Keratinocyte (primary cell): Measurements from ENCODE around the gene C1QTNF9B.

Source experiments
- CTCF ChIP-seq, 3 experiments: IDR thresholded peaks in 1 of 3; conservative IDR thresholded peaks in 1 of 3; optimal IDR thresholded peaks in 1 of 3; 2 replicates in 2 of 3; 3 replicates in 1 of 3; pipeline versions ENCODE3 to v1.5.1; 2011; ENCODE audit warnings: low read length in 3 of 3, mild to moderate bottlenecking in 3 of 3, moderate library complexity in 2 of 3, control low read depth in 1 of 3, inconsistent platforms in 1 of 3; ENCODE audit not compliant: insufficient read depth in 2 of 3; ENCODE audit errors: extremely low read depth in 1 of 3
- EZH2 ChIP-seq: IDR thresholded peaks from one replicate; pipeline ENCODE4 v1.6.1; 2012; ENCODE audit warnings: inconsistent platforms, mild to moderate bottlenecking, low read length, moderate library complexity

GRCh38 chr13:23871616-23872220 lies 25.6 kb downstream of the C1QTNF9B start:
- TF ChIP-seq CTCF (optimal IDR thresholded peaks at IDR 0.05 in 1 of 3, IDR thresholded peaks at IDR 0.05 in 1 of 3, conservative IDR thresholded peaks at IDR 0.05 in 1 of 3; ENCODE audit: extremely low read depth in 1 of 3, insufficient read depth in 2 of 3, low read length in 3 of 3) (peak in 1 of 3 experiments; percentile 16), EZH2 (no peak)
